Measurements from ENCODE around the gene MECP2.

The MECP2 gene

DNA sequence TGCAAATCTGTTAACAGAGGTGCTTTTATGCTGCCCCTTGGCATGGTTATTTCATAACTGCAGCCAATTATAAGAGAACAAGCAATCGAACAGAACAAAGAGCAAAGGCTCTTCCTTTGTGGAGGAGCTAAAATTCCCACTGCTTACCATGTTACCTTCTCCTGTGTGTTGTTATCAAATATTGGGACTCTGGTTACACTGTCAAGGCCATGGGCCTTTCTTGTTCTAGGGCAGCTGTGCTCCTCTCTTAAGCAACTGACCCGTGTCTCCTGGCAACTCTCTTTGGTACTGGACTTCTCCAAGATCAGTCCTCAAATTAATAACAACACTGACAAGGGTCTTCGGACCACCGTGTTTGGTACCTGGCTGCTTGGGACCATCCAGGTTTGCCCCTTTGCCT, 34.4 kb upstream of the MECP2 start:
- Histone ChIP-seq H3K4me1 (ENCODE audit: control insufficient read depth, insufficient read depth, low read length) (peaks cover 4% of the 10 kb centered on the region; the same call in 1 of the 2 replicates), H3K36me3 (ENCODE audit: control insufficient read depth, insufficient read depth, low read length) (no peaks in the 10 kb centered on the region), H3K27me3 (ENCODE audit: control insufficient read depth, insufficient read depth, low read length) (peaks cover 7% of the 10 kb centered on the region), H3K27ac (ENCODE audit: low read depth, low read length) (no peak overlapping the region), H3K4me3 (ENCODE audit: low read depth, low read length) (no peak overlapping the region), H3K9ac (ENCODE audit: low read length) (no peak overlapping the region), H3K9me3 (ENCODE audit: control insufficient read depth, insufficient read depth, low read depth, low read length) (peaks cover 10% of the 10 kb centered on the region; the same call in 1 of the 2 replicates)

GRCh38 chrX:154126101-154126500, 28.6 kb upstream of the MECP2 start:
- Histone ChIP-seq H3K4me1 (ENCODE audit: control insufficient read depth, insufficient read depth, low read length) (no peaks in the 10 kb centered on the region), H3K27ac (ENCODE audit: low read depth, low read length) (no peak overlapping the region), H3K9ac (ENCODE audit: low read length) (no peak overlapping the region), H3K27me3 (ENCODE audit: control insufficient read depth, insufficient read depth, low read length) (no peaks in the 10 kb centered on the region), H3K4me3 (ENCODE audit: low read depth, low read length) (no peak overlapping the region), H3K9me3 (ENCODE audit: control insufficient read depth, insufficient read depth, low read depth, low read length) (peaks cover 28% of the 10 kb centered on the region), H3K36me3 (ENCODE audit: control insufficient read depth, insufficient read depth, low read length) (no peaks in the 10 kb centered on the region)

GRCh38 chrX:154125391-154126040, 28.0 kb upstream of the MECP2 start:
- Histone ChIP-seq H3K27me3 (ENCODE audit: control insufficient read depth, insufficient read depth, low read length) (no peaks in the 10 kb centered on the region), H3K9me3 (ENCODE audit: control insufficient read depth, insufficient read depth, low read depth, low read length) (peaks cover 30% of the 10 kb centered on the region), H3K9ac (ENCODE audit: low read length) (no peak overlapping the region), H3K27ac (ENCODE audit: low read depth, low read length) (no peak overlapping the region), H3K36me3 (ENCODE audit: control insufficient read depth, insufficient read depth, low read length) (no peaks in the 10 kb centered on the region), H3K4me3 (ENCODE audit: low read depth, low read length) (no peak overlapping the region), H3K4me1 (ENCODE audit: control insufficient read depth, insufficient read depth, low read length) (no peaks in the 10 kb centered on the region)

GRCh38 chrX:154123241-154124219, 26.0 kb upstream of the MECP2 start:
- no peaks in the 10 kb centered on the region for H3K27me3 ChIP-seq (ENCODE audit: control insufficient read depth, insufficient read depth, low read length)
- H3K9me3 ChIP-seq (ENCODE audit: control insufficient read depth, insufficient read depth, low read depth, low read length), result peaks cover 31% of the 10 kb centered on the region
- no peak overlapping the region for H3K4me3 ChIP-seq (ENCODE audit: low read depth, low read length)
- no peaks in the 10 kb centered on the region for H3K4me1 ChIP-seq (ENCODE audit: control insufficient read depth, insufficient read depth, low read length)
- H3K9ac ChIP-seq (ENCODE audit: low read length), result no peak overlapping the region
- no peak overlapping the region for H3K27ac ChIP-seq (ENCODE audit: low read depth, low read length)
- no peaks in the 10 kb centered on the region for H3K36me3 ChIP-seq (ENCODE audit: control insufficient read depth, insufficient read depth, low read length)

- Histone ChIP-seq H3K27ac (ENCODE audit: low read depth, low read length) (no peak overlapping the region), H3K36me3 (ENCODE audit: control insufficient read depth, insufficient read depth, low read length) (no peaks in the 10 kb centered on the region), H3K4me1 (ENCODE audit: control insufficient read depth, insufficient read depth, low read length) (no peaks in the 10 kb centered on the region), H3K9ac (ENCODE audit: low read length) (no peak overlapping the region), H3K4me3 (ENCODE audit: low read depth, low read length) (no peak overlapping the region), H3K9me3 (ENCODE audit: control insufficient read depth, insufficient read depth, low read depth, low read length) (peaks cover 30% of the 10 kb centered on the region), H3K27me3 (ENCODE audit: control insufficient read depth, insufficient read depth, low read length) (no peaks in the 10 kb centered on the region)
Measured at GRCh38 chrX:154121961-154122360, 24.4 kb upstream of the MECP2 start.

- peaks cover 6% of the 10 kb centered on the region; the same call in 1 of the 2 replicates for H3K4me1 ChIP-seq (ENCODE audit: control insufficient read depth, insufficient read depth, low read length)
- no peaks in the 10 kb centered on the region for H3K36me3 ChIP-seq (ENCODE audit: control insufficient read depth, insufficient read depth, low read length)
- no peaks in the 10 kb centered on the region for H3K27me3 ChIP-seq (ENCODE audit: control insufficient read depth, insufficient read depth, low read length)
- H3K27ac ChIP-seq (ENCODE audit: low read depth, low read length), result no peak overlapping the region
- H3K9me3 ChIP-seq (ENCODE audit: control insufficient read depth, insufficient read depth, low read depth, low read length), result peaks cover 23% of the 10 kb centered on the region
- H3K4me3 ChIP-seq (ENCODE audit: low read depth, low read length), result no peak overlapping the region
- H3K9ac ChIP-seq (ENCODE audit: low read length), result no peak overlapping the region
Measured at GRCh38 chrX:154121207-154121606, 23.7 kb upstream of the MECP2 start.

DNA sequence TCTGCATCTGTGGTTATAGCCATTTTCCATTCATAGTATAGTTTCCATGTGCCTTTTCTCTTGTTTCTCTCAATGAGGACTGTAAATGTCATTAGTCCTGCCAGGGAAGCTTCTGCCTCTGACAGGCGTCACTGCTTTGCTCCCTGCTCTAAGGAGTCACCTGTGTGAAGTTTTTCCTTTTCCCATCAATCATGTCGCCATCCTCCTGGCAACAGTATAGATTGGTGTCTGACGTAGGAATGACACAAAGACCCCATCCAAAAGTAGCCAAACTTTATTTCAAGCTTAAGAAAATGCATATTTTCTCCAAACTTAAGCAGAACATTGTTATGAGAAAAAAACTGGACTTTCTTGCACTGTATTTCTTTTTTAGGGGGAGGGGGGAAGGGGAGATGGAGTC, 23.1 kb upstream of the MECP2 start:
- Histone ChIP-seq H3K9ac (ENCODE audit: low read length) (no peak overlapping the region), H3K4me1 (ENCODE audit: control insufficient read depth, insufficient read depth, low read length) (peaks cover 9% of the 10 kb centered on the region; the same call in 1 of the 2 replicates), H3K27ac (ENCODE audit: low read depth, low read length) (no peak overlapping the region), H3K4me3 (ENCODE audit: low read depth, low read length) (no peak overlapping the region), H3K9me3 (ENCODE audit: control insufficient read depth, insufficient read depth, low read depth, low read length) (peaks cover 16% of the 10 kb centered on the region), H3K36me3 (ENCODE audit: control insufficient read depth, insufficient read depth, low read length) (no peaks in the 10 kb centered on the region), H3K27me3 (ENCODE audit: control insufficient read depth, insufficient read depth, low read length) (no peaks in the 10 kb centered on the region)

- H3K9me3 ChIP-seq (ENCODE audit: control insufficient read depth, insufficient read depth, low read depth, low read length), result peaks cover 17% of the 10 kb centered on the region; the same call in 1 of the 2 replicates
- H3K27me3 ChIP-seq (ENCODE audit: control insufficient read depth, insufficient read depth, low read length), result no peaks in the 10 kb centered on the region
- no peak overlapping the region for H3K27ac ChIP-seq (ENCODE audit: low read depth, low read length)
- no peaks in the 10 kb centered on the region for H3K36me3 ChIP-seq (ENCODE audit: control insufficient read depth, insufficient read depth, low read length)
- H3K4me1 ChIP-seq (ENCODE audit: control insufficient read depth, insufficient read depth, low read length), result peaks cover 9% of the 10 kb centered on the region; the same call in 1 of the 2 replicates
- H3K4me3 ChIP-seq (ENCODE audit: low read depth, low read length), result no peak overlapping the region
- no peak overlapping the region for H3K9ac ChIP-seq (ENCODE audit: low read length)
Measured at GRCh38 chrX:154117566-154117965, 20.0 kb upstream of the MECP2 start.

GRCh38 chrX:154116426-154117211, 19.1 kb upstream of the MECP2 start:
- H3K36me3 ChIP-seq (ENCODE audit: control insufficient read depth, insufficient read depth, low read length), result no peaks in the 10 kb centered on the region
- no peak overlapping the region for H3K9ac ChIP-seq (ENCODE audit: low read length)
- H3K4me3 ChIP-seq (ENCODE audit: low read depth, low read length), result no peak overlapping the region
- H3K9me3 ChIP-seq (ENCODE audit: control insufficient read depth, insufficient read depth, low read depth, low read length), result peaks cover 15% of the 10 kb centered on the region; the same call in 1 of the 2 replicates
- H3K27ac ChIP-seq (ENCODE audit: low read depth, low read length), result no peak overlapping the region
- no peaks in the 10 kb centered on the region for H3K27me3 ChIP-seq (ENCODE audit: control insufficient read depth, insufficient read depth, low read length)
- peaks cover 9% of the 10 kb centered on the region; the same call in 1 of the 2 replicates for H3K4me1 ChIP-seq (ENCODE audit: control insufficient read depth, insufficient read depth, low read length)

DNA sequence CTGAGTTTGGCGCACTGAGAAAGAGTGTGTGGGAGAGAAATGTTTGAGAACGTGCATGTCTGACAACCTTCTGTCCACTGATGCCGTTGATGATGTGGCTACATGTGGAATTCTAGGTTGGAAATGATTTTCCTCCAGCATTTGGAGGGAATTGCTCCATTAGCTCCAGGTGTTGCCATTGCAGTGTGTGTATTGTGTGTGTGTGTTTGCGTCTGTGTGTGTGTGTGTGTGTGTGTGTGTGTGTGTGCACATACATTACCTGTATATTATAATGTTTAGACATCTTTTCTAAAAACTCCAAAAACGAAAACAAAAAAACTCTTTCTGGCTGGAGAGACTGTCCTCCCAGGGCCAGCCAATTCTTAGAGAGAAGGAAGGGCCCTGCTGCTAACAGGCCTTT, 18.2 kb upstream of the MECP2 start:
- Histone ChIP-seq H3K27me3 (ENCODE audit: control insufficient read depth, insufficient read depth, low read length) (no peaks in the 10 kb centered on the region), H3K36me3 (ENCODE audit: control insufficient read depth, insufficient read depth, low read length) (no peaks in the 10 kb centered on the region), H3K4me1 (ENCODE audit: control insufficient read depth, insufficient read depth, low read length) (peaks cover 9% of the 10 kb centered on the region; the same call in 1 of the 2 replicates), H3K9ac (ENCODE audit: low read length) (no peak overlapping the region), H3K4me3 (ENCODE audit: low read depth, low read length) (no peak overlapping the region), H3K9me3 (ENCODE audit: control insufficient read depth, insufficient read depth, low read depth, low read length) (peaks cover 11% of the 10 kb centered on the region; the same call in 1 of the 2 replicates), H3K27ac (ENCODE audit: low read depth, low read length) (no peak overlapping the region)
